LNCaP clone FGC (cell line): ENCODE data around the gene RBM20.
A peak's percentile ranks its signal among the peaks of the same experiment; 100 is the strongest.

Experiments
- DNase-seq: peaks from one replicate; pipeline ENCODE4 v3.0.0-alpha.2; 2011; ENCODE audit warnings: low read depth
- H3K4me3 ChIP-seq: 2 replicates; pipeline ENCODE4 v1.5.1; 2011; ENCODE audit warnings: mild to moderate bottlenecking, low read depth, low read length, control low read depth
- CTCF ChIP-seq: IDR thresholded peaks from 2 replicates; pipeline ENCODE4 v1.5.1; 2012; ENCODE audit warnings: mild to moderate bottlenecking; ENCODE audit not compliant: control insufficient read depth, insufficient read depth; ENCODE audit errors: extremely low read depth

The RBM20 gene

GRCh38 chr10:110730345-110731050 lies 86.4 kb downstream of the RBM20 start:
- no peak for DNase-seq
- no peak overlapping the region for H3K4me3 ChIP-seq
- TF ChIP-seq CTCF = no peak

DNA sequence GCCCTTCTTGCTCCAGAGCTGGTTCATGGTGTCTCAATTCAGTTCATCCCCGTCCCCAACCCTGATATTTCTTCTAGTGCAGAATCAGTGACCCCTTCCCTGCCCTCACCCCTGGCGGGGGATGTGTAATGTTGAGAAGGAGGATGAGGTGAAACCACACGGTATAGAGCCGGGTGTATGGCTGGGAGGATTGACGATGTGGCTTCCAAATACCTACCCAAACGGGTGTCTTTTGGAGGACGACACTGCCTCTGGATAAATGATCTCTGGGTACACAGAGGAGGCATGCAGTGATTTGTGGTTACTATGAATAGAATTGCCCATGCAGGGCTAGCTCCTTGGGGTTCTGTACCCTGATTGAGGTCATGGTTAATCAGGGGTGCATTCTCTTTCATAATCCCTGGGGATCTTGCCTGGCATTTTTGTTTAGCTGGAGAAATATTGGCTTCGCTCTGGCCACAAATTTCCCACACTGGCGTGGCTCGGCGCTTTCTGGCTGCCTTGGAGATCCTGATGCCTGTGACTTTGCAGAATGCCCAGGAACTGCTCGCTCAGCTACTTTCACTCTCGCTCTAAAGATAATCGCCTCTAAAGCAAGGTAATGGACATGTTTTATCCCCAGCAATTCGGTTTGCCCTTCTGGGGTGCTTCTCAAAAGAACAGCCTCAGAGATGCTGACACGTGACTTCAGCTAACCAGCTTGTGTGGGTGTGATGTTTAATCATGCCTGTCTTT lies 89.2 kb downstream of the RBM20 start:
- H3K4me3 ChIP-seq = peak overlapping the region; percentile 31
- no peak for DNase-seq
- TF ChIP-seq CTCF = no peak

- DNase-seq = no peak
- H3K4me3 ChIP-seq = no peak overlapping the region
- TF ChIP-seq CTCF = no peak
Observed at GRCh38 chr10:110735620-110736027, 91.5 kb downstream of the RBM20 start.

DNA sequence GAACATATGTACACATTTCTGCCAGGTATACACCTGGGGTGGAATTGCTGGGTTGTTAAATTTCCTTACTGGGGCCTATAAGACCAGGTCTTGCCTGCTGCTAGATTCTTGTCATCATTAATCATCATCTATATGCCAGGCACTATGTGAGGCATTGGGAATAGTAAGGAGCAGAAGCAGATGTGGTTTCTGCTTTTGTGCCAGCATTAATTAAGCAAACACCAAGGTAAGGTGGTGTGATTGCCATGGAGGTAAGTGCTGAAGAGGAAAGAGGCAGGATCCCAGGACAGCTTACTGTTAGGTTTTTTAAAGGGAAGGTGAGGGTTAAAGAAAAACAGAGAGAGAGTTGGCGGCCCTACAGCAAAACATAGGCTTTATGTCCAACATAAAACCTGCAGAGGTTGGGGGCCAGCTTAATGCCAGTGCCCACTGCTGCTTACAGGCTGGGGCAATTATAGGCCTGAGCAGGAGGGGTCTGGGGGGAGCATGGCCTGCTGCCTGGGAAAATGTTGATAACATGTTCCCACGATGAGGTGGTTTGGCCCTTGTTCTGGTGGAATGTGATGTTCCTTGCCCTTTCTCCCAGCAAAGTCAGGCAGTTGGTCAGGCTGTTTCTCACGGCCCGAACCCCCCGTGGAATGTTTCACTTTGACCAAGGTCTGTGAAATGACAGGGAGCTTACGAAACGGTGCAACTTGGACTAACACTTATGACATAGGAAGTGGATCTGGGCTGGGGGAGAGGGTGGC lies 93.9 kb downstream of the RBM20 start:
- no peak for TF ChIP-seq CTCF
- DNase-seq = no peak
- no peak overlapping the region for H3K4me3 ChIP-seq

- no peak for TF ChIP-seq CTCF
- no peak for DNase-seq
- H3K4me3 ChIP-seq = no peak overlapping the region
Observed at GRCh38 chr10:110739811-110740271, 95.7 kb downstream of the RBM20 start.

GRCh38 chr10:110742801-110743200 lies 98.7 kb downstream of the RBM20 start:
- DNase-seq = no peak
- TF ChIP-seq CTCF = no peak
- H3K4me3 ChIP-seq = no peak overlapping the region
